Ishikawa (cell line): ENCODE data around the gene RASL10A.

Source experiments
- CEBPB ChIP-seq: IDR thresholded peaks from 2 replicates; pipeline ENCODE4 v1.6.1; 2012
- EP300 ChIP-seq: IDR thresholded peaks from 2 replicates; pipeline ENCODE4 v1.6.1; 2012; ENCODE audit warnings: borderline replicate concordance
- TAF1 ChIP-seq: IDR thresholded peaks from 2 replicates; pipeline ENCODE4 v1.6.1; 2012; ENCODE audit warnings: low read depth, mild to moderate bottlenecking
- USF1 ChIP-seq: IDR thresholded peaks from 2 replicates; pipeline ENCODE4 v1.6.1; 2012
- TF ChIP-seq, protein P1 (sequence below): IDR thresholded peaks from 2 replicates; pipeline ENCODE4 v1.6.1; 2012; ENCODE audit warnings: low read depth, mild to moderate bottlenecking

GRCh38 chr22:29342177-29342576, 26.7 kb upstream of the RASL10A start:
- TF ChIP-seq, protein P1, sequence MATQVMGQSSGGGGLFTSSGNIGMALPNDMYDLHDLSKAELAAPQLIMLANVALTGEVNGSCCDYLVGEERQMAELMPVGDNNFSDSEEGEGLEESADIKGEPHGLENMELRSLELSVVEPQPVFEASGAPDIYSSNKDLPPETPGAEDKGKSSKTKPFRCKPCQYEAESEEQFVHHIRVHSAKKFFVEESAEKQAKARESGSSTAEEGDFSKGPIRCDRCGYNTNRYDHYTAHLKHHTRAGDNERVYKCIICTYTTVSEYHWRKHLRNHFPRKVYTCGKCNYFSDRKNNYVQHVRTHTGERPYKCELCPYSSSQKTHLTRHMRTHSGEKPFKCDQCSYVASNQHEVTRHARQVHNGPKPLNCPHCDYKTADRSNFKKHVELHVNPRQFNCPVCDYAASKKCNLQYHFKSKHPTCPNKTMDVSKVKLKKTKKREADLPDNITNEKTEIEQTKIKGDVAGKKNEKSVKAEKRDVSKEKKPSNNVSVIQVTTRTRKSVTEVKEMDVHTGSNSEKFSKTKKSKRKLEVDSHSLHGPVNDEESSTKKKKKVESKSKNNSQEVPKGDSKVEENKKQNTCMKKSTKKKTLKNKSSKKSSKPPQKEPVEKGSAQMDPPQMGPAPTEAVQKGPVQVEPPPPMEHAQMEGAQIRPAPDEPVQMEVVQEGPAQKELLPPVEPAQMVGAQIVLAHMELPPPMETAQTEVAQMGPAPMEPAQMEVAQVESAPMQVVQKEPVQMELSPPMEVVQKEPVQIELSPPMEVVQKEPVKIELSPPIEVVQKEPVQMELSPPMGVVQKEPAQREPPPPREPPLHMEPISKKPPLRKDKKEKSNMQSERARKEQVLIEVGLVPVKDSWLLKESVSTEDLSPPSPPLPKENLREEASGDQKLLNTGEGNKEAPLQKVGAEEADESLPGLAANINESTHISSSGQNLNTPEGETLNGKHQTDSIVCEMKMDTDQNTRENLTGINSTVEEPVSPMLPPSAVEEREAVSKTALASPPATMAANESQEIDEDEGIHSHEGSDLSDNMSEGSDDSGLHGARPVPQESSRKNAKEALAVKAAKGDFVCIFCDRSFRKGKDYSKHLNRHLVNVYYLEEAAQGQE, result no peak
- TF ChIP-seq USF1 (no peak), EP300 (no peak), CEBPB (no peak), TAF1 (no peak)
